Subcutaneous adipose tissue (tissue), 4 donors: Measurements from ENCODE around the gene CD40LG. TPM values are rescaled to one million over a fixed set of nuclear protein-coding genes. Genes with fewer than 3 reads are reported as not detected.

ENCODE experiments used
- total RNA-seq, 4 donors: library from RNA; depleted of rRNA; stranded (reverse); fragments of >200 nt; gene quantifications; one replicate each; pipeline ENCODE4 v1.1.0, GENCODE V29; 2016
- TF ChIP-seq, protein P1 (sequence below): fragments of 450-650 bp; IDR thresholded peaks from one replicate; pipeline ENCODE4 v1.5.1; 2016; ENCODE audit warnings: low read depth, mild to moderate bottlenecking, control low read depth, antibody characterized with exemption, moderate library complexity

Gene CD40LG
- total RNA-seq, 4 donors from 2014 or later: 0.33 to 0.51 TPM; not detected in 2

- TF ChIP-seq, protein P1, sequence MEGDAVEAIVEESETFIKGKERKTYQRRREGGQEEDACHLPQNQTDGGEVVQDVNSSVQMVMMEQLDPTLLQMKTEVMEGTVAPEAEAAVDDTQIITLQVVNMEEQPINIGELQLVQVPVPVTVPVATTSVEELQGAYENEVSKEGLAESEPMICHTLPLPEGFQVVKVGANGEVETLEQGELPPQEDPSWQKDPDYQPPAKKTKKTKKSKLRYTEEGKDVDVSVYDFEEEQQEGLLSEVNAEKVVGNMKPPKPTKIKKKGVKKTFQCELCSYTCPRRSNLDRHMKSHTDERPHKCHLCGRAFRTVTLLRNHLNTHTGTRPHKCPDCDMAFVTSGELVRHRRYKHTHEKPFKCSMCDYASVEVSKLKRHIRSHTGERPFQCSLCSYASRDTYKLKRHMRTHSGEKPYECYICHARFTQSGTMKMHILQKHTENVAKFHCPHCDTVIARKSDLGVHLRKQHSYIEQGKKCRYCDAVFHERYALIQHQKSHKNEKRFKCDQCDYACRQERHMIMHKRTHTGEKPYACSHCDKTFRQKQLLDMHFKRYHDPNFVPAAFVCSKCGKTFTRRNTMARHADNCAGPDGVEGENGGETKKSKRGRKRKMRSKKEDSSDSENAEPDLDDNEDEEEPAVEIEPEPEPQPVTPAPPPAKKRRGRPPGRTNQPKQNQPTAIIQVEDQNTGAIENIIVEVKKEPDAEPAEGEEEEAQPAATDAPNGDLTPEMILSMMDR: no peak
Measured at GRCh38 chrX:136662976-136663375, 15.0 kb downstream of the CD40LG start.

- TF ChIP-seq, protein P1: no peak
Measured at GRCh38 chrX:136665258-136665900, 17.4 kb downstream of the CD40LG start.

GRCh38 chrX:136666088-136666487 lies 18.1 kb downstream of the CD40LG start:
- TF ChIP-seq, protein P1: no peak

- TF ChIP-seq, protein P1: no peak
Measured at GRCh38 chrX:136667446-136668168, 19.6 kb downstream of the CD40LG start.

DNA sequence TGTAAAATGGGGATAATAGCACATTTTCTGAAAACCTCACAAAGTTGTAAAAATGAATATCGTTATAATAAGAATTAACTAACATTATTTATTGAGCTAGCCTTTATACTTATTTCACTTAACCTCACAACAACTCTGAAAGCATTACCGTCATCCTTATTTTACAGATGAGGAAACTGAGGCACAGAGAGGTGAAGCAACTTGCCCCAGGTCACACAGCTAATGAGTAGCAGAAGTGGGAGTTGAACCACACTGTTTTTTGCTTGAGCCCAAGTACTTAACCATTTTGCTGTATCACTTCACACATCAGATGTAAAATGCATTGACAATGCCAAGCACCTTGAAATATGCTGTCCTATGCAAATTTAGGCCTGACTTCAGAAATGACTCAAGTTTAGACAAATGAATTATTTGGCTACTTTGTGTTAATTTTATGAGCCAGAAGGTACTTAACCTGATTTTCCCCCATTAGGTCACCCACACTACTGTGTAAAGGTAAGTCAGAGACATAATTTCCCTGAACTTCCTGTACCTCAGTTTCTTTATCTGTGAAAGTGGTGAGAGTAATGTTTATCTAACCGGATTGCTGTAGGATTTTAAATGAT lies 23.1 kb downstream of the CD40LG start:
- TF ChIP-seq, protein P1: no peak

- TF ChIP-seq, protein P1: no peak
Measured at GRCh38 chrX:136674270-136674985, 26.5 kb downstream of the CD40LG start.

- TF ChIP-seq, protein P1: no peak
Measured at GRCh38 chrX:136679531-136679930, 31.6 kb downstream of the CD40LG start.
